GM19193 (cell line): ENCODE results near the gene CCDC51.

Experiments
- POLR2A ChIP-seq: IDR thresholded peaks from 4 replicates; pipeline ENCODE4 v1.6.1; 2011; ENCODE audit not compliant: insufficient read depth, insufficient read length; ENCODE audit errors: extremely low read depth

CCDC51 gene

GRCh38 chr3:48397767-48398681, 41.9 kb downstream of the CCDC51 start:
- no peak for TF ChIP-seq POLR2A

GRCh38 chr3:48395714-48396113, 44.2 kb downstream of the CCDC51 start:
- TF ChIP-seq POLR2A: no peak

- TF ChIP-seq POLR2A: no peak
Observed at GRCh38 chr3:48394391-48394790, 45.5 kb downstream of the CCDC51 start.

- no peak for TF ChIP-seq POLR2A
Observed at GRCh38 chr3:48388966-48389365, 51.0 kb downstream of the CCDC51 start.

GRCh38 chr3:48387634-48388033, 52.3 kb downstream of the CCDC51 start:
- TF ChIP-seq POLR2A: no peak
